ENCODE measurements around the gene SLC8A2.
"Not testable (repeated sequence)": the region's sequence is repeated elsewhere in the genome, so short reads cannot be mapped to it uniquely, and the experiment has no call there.

Gene SLC8A2

DNA sequence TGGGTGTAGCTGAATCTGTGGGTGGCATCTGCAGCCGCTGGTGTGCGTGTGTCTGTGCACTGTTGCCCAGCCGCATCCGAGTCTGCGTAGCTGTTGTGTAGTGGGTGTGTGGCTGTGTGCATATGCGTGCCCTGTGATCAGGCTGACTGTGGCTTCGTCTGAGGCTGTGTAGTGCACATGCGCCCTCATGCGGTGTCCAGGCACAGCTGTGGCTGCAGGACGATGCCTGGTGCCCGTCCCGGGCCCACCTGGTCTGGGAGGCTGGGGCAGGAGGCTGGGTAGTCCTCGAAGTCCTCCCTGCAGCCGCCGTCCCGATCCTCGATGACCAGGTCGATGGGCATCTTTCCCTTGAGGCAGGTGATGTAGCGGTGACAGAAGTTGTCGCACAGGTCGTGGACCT lies 57.2 kb downstream of the SLC8A2 start:
- no peak for DNase-seq (ENCODE audit: extremely low read depth, low read depth)
- TF ChIP-seq, protein P1, sequence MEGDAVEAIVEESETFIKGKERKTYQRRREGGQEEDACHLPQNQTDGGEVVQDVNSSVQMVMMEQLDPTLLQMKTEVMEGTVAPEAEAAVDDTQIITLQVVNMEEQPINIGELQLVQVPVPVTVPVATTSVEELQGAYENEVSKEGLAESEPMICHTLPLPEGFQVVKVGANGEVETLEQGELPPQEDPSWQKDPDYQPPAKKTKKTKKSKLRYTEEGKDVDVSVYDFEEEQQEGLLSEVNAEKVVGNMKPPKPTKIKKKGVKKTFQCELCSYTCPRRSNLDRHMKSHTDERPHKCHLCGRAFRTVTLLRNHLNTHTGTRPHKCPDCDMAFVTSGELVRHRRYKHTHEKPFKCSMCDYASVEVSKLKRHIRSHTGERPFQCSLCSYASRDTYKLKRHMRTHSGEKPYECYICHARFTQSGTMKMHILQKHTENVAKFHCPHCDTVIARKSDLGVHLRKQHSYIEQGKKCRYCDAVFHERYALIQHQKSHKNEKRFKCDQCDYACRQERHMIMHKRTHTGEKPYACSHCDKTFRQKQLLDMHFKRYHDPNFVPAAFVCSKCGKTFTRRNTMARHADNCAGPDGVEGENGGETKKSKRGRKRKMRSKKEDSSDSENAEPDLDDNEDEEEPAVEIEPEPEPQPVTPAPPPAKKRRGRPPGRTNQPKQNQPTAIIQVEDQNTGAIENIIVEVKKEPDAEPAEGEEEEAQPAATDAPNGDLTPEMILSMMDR (IDR thresholded peaks at IDR 0.05; ENCODE audit: low read depth, low read length) = no peak

DNA sequence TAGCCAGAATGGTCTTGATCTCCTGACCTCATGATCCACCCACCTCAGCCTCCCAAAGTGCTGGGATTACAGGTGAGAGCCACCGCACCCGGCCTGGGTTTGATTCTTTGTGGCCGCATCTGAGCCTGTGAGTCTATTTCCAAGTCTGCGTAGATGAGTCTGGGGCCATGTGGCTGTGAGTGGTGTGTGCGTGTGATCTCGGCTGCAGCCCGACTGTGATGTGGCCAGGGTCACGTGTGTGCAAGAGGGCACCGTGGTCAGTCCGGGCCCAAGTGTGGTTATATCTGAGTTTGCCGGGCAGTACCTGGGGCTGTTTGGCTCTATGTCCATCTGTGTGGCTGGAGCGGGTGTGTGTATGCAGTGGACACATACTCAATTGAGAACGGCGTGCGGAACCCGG lies 57.8 kb downstream of the SLC8A2 start:
- no peak for DNase-seq (ENCODE audit: extremely low read depth, low read depth)
- TF ChIP-seq, protein P1 (IDR thresholded peaks at IDR 0.05; ENCODE audit: low read depth, low read length) = no peak

DNA sequence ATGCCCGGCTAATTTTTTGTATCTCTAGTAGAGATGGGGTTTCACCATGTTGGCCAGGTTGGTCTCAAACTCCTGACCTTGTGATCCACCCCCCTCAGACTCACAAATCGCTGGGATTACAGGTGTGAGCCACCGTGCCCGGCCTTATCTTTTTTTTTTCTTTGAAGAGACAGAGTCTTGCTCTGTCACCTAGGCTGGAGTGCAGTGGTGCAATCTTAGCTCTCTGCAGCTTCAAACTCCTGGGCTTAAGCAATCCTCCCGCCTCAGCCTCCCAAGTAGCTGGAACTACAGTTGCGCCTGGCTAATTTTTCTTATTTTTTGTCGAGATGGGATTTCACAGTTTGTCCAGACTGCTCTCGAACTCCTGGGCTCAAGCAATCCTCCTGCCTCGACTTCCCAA lies 60.0 kb downstream of the SLC8A2 start:
- DNase-seq (ENCODE audit: extremely low read depth, low read depth) = not testable (repeated sequence)

- TF ChIP-seq, protein P1 (IDR thresholded peaks at IDR 0.05; ENCODE audit: low read depth, low read length) = no peak
- DNase-seq (ENCODE audit: extremely low read depth, low read depth) = no peak
Measured at GRCh38 chr19:47411101-47411500, 60.6 kb downstream of the SLC8A2 start.

GRCh38 chr19:47408156-47408938 lies 63.3 kb downstream of the SLC8A2 start:
- DNase-seq (ENCODE audit: extremely low read depth, low read depth) = no peak
- TF ChIP-seq, protein P1 (IDR thresholded peaks at IDR 0.05; ENCODE audit: low read depth, low read length) = no peak

- TF ChIP-seq, protein P1 (IDR thresholded peaks at IDR 0.05; ENCODE audit: low read depth, low read length) = no peak
- DNase-seq (ENCODE audit: extremely low read depth, low read depth) = no peak
Measured at GRCh38 chr19:47407417-47407774, 64.3 kb downstream of the SLC8A2 start.

DNA sequence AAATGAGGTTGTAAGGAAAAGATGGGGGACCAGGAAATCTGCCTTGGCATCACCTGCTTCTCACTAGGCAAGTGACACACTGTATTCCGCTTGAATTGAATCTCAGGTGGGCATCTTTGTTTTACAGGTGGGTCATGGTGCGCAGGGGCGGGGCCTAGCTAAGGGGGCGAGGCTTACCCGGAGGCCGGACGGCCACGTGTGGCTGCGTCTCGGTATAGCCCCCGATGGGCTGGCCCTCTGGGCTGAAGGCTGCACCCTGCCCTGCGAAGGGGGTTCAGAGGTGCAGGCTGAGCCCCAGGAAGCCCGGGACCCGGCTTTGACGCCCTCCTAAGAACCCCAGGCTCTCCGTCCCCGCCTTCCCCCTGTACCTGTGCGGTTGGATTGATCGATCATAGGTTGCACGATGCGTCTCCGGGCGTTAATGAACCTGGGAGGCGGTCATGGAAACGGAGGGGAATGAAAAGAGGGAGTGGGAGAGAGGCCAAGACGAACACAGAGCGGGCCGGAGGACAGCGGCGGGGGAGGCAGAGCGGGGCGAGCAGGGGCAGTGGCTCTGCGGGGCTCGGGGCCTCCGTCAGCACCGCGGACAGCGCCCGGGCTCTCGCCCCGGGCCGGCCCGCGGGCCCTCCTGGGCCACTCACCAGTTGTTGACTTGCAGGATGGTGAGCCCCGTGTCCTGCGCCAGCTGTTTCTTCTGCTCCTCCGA lies 64.8 kb downstream of the SLC8A2 start:
- TF ChIP-seq, protein P1 (IDR thresholded peaks at IDR 0.05; ENCODE audit: low read depth, low read length) = no peak
- no peak for DNase-seq (ENCODE audit: extremely low read depth, low read depth)

Data from AG09319 (cell line).